Stimulated activated CD4-positive, alpha-beta T cell treated with anti-CD3 and anti-CD28 coated beads, TNF-alpha, amount 100 ng/mL, for 1 hour (primary cell): ENCODE data around the gene ULK4.
"Not testable (repeated sequence)": the region's sequence is repeated elsewhere in the genome, so short reads cannot be mapped to it uniquely, and the experiment has no call there.

ENCODE experiments used
- DNase-seq, 3 donors: peaks; one replicate each; pipeline ENCODE4 v3.0.0-alpha.2; 2020; ENCODE audit warnings: low read depth in 3 of 3, low spot score in 1 of 3

The ULK4 gene

GRCh38 chr3:41507336-41508062 is 454.4 kb downstream of the ULK4 start:
- DNase-seq: no peak

GRCh38 chr3:41503998-41504623 is 457.8 kb downstream of the ULK4 start:
- no peak for DNase-seq

- no peak for DNase-seq
Observed at GRCh38 chr3:41502481-41502880, 459.4 kb downstream of the ULK4 start.

- no peak for DNase-seq
Observed at GRCh38 chr3:41502023-41502422, 459.9 kb downstream of the ULK4 start.

- no peak for DNase-seq
Observed at GRCh38 chr3:41498847-41499246, 463.1 kb downstream of the ULK4 start.

- DNase-seq: no peak
Observed at GRCh38 chr3:41490360-41490759, 471.5 kb downstream of the ULK4 start.

- no peak for DNase-seq
Observed at GRCh38 chr3:41489231-41489630, 472.7 kb downstream of the ULK4 start.

- DNase-seq: no peak
Observed at GRCh38 chr3:41488501-41488900, 473.4 kb downstream of the ULK4 start.

GRCh38 chr3:41485484-41485883 is 476.4 kb downstream of the ULK4 start:
- no peak for DNase-seq

- DNase-seq: no peak
Observed at GRCh38 chr3:41482134-41482533, 479.8 kb downstream of the ULK4 start.

- DNase-seq: no peak
Observed at GRCh38 chr3:41478278-41478677, 483.6 kb downstream of the ULK4 start.

GRCh38 chr3:41477399-41478014 is 484.4 kb downstream of the ULK4 start:
- no peak for DNase-seq

GRCh38 chr3:41469083-41469482 is 492.8 kb downstream of the ULK4 start:
- no peak for DNase-seq

- no peak for DNase-seq
Observed at GRCh38 chr3:41467481-41467880, 494.4 kb downstream of the ULK4 start.

- DNase-seq: no peak
Observed at GRCh38 chr3:41464858-41465257, 497.0 kb downstream of the ULK4 start.

- DNase-seq: no peak
Observed at GRCh38 chr3:41464401-41464800, 497.5 kb downstream of the ULK4 start.

GRCh38 chr3:41462103-41462691 is 499.7 kb downstream of the ULK4 start:
- no peak for DNase-seq

GRCh38 chr3:41460736-41461135 is 501.2 kb downstream of the ULK4 start:
- no peak for DNase-seq

- no peak for DNase-seq
Observed at GRCh38 chr3:41457176-41457575, 504.7 kb downstream of the ULK4 start.

GRCh38 chr3:41456162-41456561 is 505.7 kb downstream of the ULK4 start:
- DNase-seq: no peak

GRCh38 chr3:41453618-41454017 is 508.3 kb downstream of the ULK4 start:
- DNase-seq: not testable (repeated sequence)
